HEK293T (cell line): ENCODE data around the gene RASSF3.

Experiments
- ARNT ChIP-seq: fragments of 450-650 bp; IDR thresholded peaks from 2 replicates; pipeline ENCODE4 v1.6.1; 2017; ENCODE audit warnings: mild to moderate bottlenecking
- BHLHE40 ChIP-seq: fragments of 450-650 bp; IDR thresholded peaks from 2 replicates; pipeline ENCODE4 v1.6.1; 2016; ENCODE audit warnings: mild to moderate bottlenecking, moderate library complexity, borderline replicate concordance
- ELF4 ChIP-seq: fragments of 450-650 bp; IDR thresholded peaks from 2 replicates; pipeline ENCODE4 v1.6.1; 2017; ENCODE audit warnings: antibody characterized with exemption
- FOXK2 ChIP-seq: fragments of 450-650 bp; IDR thresholded peaks from 2 replicates; pipeline ENCODE4 v1.6.1; 2016; ENCODE audit warnings: mild to moderate bottlenecking
- FOXM1 ChIP-seq: fragments of 450-650 bp; IDR thresholded peaks from 2 replicates; pipeline ENCODE4 v1.6.1; 2017; ENCODE audit warnings: mild to moderate bottlenecking, borderline replicate concordance
- HDGF ChIP-seq: fragments of 450-650 bp; IDR thresholded peaks from 2 replicates; pipeline ENCODE4 v1.6.1; 2017; ENCODE audit warnings: antibody characterized with exemption, borderline replicate concordance
- LEF1 ChIP-seq: fragments of 450-650 bp; IDR thresholded peaks from 2 replicates; pipeline ENCODE4 v1.6.1; 2017; ENCODE audit warnings: mild to moderate bottlenecking, borderline replicate concordance
- NFRKB ChIP-seq: fragments of 450-650 bp; IDR thresholded peaks from 2 replicates; pipeline ENCODE4 v1.6.1; 2016; ENCODE audit warnings: mild to moderate bottlenecking, moderate library complexity
- SP1 ChIP-seq: fragments of 450-650 bp; IDR thresholded peaks from 2 replicates; pipeline ENCODE4 v1.6.1; 2017
- SUZ12 ChIP-seq: fragments of 450-650 bp; IDR thresholded peaks from 2 replicates; pipeline ENCODE4 v1.6.1; 2016; ENCODE audit warnings: mild to moderate bottlenecking

DNA sequence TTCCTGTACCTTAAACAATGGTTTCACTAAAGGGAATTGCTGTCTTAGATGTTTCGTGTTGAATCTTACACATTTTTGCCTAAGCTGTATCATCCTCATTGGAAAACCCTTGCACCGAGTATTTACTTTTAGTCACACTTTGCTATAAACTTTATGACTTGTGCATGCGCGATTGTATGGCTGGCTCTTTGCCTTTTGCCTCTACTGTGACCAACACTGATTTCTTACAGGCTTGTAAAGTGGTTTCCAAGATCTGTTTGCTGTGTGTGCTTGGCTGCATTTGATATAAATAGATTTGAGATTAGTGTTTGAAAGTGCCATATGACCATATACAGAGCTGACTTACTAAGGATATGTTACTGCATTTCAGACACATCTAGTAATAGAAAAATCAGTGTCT lies 40.5 kb downstream of the RASSF3 start:
- TF ChIP-seq HDGF (no peak), SP1 (no peak), LEF1 (no peak), SUZ12 (no peak), FOXM1 (no peak), BHLHE40 (no peak), NFRKB (no peak), FOXK2 (no peak), ELF4 (no peak), ARNT (no peak)
